ENCODE results near the gene C2CD3.
A peak's percentile ranks its signal among the peaks of the same experiment; 100 is the strongest.
"Not testable (repeated sequence)": the region's sequence is repeated elsewhere in the genome, so short reads cannot be mapped to it uniquely, and the experiment has no call there.

The C2CD3 gene

DNA sequence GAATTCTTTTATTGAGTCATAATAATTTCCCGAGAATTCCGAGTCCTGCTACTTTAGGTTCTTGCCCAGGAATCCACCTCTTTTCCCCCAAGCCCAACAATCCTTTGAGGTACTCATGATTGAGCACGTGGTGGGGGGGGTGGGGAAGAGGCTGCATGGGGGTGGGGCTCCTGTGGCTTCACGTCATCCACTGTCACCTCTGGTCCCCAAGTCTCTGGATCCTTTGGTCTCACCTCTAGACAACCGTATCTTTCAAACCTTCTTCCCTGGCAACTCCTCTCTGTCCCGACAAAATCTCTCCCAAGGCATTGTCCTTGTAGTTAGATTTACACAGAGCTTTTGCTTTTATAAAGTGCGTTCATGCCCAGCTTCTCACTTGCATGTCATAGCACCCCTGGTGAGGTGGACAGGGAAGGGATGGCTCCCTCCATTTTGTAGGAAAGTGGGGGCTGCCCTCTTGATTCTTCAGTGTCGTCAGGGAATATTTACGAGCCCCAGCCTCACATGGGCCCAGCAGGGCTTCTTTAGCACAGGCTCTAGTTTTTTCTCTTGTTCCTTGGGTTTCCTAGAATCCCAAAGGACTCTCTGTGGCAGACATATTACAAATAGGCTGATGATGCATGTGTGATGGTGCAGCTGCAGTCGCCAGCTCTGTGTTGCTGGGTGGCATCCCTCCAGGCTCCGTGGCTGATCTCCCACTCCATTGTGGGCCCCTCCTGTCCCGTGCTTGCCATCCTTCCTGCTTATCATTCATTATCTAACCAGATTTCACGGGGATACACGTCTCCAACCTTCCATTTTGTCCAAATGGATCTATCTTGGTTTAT is 170.3 kb downstream of the C2CD3 start:
- no peak for DNase-seq

GRCh38 chr11:73999581-74000306 is 171.1 kb downstream of the C2CD3 start:
- no peak for DNase-seq

- DNase-seq, result no peak
Measured at GRCh38 chr11:73998846-73999575, 171.8 kb downstream of the C2CD3 start.

DNA sequence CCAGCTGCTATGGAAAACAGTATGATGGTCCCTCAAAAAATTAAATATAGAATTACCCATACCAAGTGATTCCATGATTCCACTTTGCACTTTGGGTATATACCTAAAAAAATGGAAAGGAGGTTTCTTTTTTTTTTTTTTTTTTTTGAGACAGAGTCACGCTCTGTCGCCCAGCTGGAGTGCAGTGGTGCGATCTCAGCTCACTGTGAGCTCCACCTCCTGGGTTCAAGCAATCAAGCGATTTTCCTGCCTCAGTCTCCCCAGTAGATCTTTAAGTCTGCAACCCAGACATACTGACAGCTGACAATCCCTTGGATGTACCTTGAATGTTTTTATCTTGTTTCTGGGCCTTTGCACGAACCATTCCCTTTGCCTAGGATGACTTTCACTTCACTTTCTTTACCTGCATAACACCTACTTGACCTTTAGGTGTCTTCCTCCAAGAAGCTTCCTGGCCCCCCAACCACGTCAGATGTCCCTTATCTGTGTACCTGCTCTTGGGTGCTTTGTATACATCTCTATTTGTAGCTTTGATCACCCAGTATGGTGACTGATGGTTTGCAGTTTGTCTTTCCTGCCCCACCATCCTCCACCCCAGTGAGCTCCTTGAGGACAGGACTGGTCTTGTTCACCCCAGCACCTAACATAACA is 173.6 kb downstream of the C2CD3 start:
- no peak for DNase-seq

- no peak for DNase-seq
Measured at GRCh38 chr11:73996161-73996747, 174.5 kb downstream of the C2CD3 start.

GRCh38 chr11:73995731-73996130 is 175.1 kb downstream of the C2CD3 start:
- DNase-seq, result no peak

GRCh38 chr11:73995247-73995646 is 175.6 kb downstream of the C2CD3 start:
- no peak for DNase-seq

- DNase-seq, result no peak
Measured at GRCh38 chr11:73991471-73992006, 179.3 kb downstream of the C2CD3 start.

DNA sequence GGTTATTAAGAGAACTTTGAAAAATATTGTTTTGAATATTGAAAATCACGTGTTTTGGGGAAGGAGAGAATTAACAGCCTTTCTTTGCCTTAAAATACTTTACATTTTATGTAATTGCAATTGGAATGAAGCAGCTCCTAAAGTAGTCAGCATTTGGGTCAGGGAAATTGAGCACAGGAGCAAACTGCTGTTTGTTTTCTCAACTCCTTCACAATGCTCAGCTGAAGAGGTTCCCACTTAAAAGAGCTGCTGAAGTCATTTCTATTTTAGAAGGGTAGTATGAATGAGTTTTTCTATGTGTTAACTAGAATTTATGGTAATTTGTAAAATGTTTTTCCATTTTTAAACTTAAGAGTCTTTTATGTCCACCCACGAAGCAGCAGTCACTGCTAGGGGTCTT is 180.1 kb downstream of the C2CD3 start:
- DNase-seq, result no peak

GRCh38 chr11:73989156-73989555 is 181.6 kb downstream of the C2CD3 start:
- DNase-seq, result no peak

- no peak for DNase-seq
Measured at GRCh38 chr11:73988227-73988626, 182.6 kb downstream of the C2CD3 start.

DNA sequence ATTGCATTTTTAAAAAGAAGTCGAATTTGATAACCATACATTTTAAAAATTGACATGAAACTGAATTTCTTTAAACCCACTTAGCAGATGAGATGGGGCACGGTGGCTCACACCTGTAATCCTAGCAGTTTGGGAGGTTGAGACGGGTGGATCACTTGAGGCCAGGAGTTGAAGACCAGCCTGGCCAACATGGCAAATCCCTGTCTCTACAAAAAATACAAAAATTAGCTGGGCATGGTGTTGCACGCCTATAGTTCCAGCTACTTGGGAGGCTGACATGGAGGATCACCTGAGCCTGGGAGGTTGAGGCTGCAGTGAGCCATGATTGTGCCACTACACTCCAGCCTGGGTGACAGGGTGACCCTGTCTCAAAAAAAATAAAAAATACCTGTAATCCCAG is 185.1 kb downstream of the C2CD3 start:
- DNase-seq, result not testable (repeated sequence)

GRCh38 chr11:73983741-73984538 is 186.9 kb downstream of the C2CD3 start:
- no peak for DNase-seq

GRCh38 chr11:73982990-73983740 is 187.6 kb downstream of the C2CD3 start:
- DNase-seq, result peak; percentile 79

GRCh38 chr11:73982595-73982989 is 188.2 kb downstream of the C2CD3 start, which contains the start of gene UCP2:
Gene UCP2, minus strand, starts transcription at chr11:73982843. Its CDS starts 4,465 bp downstream, at chr11:73978378.
- peak; percentile 61 for DNase-seq

DNA sequence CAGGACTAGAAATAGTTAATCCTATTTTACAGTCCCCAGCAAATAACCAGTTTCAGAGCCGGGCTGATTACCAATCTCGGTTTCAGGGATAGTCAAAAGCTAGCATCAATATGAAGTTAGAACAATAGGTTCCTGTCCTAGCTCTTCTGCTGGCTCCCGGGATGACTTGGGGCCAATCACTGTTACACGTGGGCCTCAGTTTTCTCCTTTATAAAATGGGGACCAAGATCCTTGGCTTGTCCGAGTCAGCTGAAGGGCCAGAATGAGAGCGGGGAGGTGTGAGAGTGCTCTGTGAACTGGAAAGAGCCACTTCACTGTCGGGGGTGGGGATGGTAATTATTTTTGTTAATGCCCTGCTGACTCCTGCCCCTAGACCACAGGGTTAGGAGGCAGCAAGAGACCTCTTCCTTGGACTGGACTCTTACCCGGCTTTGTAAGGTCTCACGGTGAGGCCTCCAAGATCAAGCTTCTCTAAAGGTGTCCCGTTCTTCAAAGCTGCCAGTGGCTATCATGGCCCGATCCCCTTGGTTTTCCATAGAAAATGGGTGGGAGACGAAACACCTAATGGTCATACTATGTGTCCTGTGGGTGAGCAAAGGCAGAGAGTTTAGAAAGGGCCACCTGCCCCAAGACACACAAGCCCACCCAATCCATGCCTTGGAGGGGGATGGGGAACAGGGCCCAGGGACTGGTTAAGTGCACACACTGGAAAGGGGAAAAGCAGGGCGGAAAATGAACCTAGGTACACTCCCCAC is 189.6 kb downstream of the C2CD3 start:
- DNase-seq, result no peak

- DNase-seq, result no peak
Measured at GRCh38 chr11:73980001-73980961, 190.5 kb downstream of the C2CD3 start.

DNA sequence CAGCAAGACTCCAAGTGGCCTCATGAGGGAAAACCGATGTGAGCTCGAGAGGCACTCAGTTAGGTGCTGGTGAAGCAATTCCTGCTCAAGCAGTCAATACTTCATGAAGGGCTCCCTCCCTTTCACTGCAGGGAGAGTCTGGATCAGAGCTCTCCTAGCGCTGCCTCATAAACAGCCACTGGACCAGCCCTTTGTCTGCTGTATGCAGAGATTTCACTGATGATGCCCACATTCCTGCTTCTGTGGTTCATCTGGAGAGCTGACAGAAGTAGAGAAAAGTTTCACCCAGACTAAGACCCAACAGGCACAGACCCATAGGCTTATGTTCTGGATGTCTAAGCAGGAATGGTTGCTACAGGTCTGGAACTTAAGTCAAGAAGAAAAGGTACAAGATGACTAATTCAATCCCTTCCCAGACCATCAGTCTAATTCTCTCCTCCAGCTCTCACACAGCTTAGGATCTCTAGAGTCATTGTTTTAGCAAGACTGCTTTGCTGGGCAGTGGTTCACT is 192.2 kb downstream of the C2CD3 start:
- no peak for DNase-seq
